ENCODE measurements around the gene SLC37A3.

SLC37A3 gene

DNA sequence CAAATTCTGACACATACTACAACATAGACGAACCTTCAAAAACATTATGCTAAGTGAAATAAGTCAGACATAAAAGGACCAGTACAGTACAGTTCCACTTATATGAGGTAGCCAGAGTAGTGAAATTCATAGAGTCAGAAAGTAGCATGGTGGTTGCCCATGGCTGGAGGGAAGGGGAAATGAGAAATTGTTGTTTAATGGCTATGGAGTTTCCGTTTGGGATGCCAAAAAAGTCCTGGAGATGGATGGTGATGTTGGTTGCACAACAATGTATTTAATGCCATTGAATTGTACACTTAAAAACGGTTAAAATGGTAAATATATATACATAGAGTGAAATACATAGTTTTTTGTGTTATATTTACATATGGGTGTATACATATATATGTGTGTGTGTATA lies 2.1 kb upstream of the SLC37A3 start:
- no peak for DNase-seq

DNA sequence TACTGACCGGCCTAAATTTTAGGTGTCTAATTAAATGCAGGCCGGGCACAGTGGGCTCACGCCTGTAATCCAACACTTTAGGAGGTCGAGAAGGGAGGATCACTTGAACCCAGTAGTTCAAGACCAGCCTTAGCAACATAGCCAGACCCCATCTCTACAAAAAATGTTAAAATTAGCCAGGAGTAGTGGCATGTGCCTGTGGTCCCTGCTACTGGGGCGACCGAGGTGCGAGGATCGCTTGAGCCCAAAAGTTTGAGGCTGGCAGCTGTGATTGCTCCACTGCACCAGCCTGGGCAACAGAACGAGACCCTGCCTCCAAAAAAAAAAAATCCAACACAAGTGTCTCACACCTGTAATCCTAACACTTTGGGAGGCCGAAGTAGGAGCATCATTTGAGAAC lies 491 bp upstream of the SLC37A3 start:
- no peak for DNase-seq

GRCh38 chr7:140393756-140394306 lies 4.5 kb downstream of the SLC37A3 start:
- DNase-seq: no peak

GRCh38 chr7:140391634-140392033 lies 6.7 kb downstream of the SLC37A3 start:
- DNase-seq: no peak

DNA sequence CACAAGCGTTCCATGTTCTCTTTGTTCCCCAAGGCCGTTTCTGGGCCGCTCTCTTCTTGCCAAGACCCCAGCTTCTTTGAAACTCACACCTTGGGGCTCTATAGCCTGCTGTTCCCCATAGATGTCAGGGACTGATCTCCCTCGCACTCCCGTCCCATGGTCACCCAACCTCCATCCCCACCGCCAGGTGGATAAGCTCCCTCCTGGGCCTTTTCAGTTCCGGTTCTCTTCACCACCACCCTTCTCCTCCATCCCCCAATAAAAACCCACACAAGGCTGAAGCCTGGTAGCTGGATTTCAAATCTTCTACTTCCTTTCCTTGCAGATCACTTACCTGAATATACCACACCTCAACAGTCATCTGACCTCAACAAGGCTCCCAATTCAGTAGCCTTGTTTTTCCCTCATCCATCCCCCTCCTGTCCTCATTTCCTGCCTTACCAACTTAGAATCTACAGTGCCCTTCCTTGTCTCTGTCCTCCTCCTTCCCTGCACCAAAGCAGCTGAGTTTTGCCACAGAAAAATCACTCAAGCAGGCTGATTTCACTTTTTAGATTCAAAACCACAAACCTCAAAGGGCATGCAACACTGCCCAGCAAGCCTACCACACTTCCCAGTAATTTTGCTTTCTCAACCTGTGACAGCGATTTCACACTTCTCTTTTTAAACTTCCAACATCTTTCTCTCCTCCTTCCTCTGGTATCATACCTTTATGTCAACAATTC lies 7.7 kb downstream of the SLC37A3 start:
- peak; percentile 83 for DNase-seq

- DNase-seq: no peak
Measured at GRCh38 chr7:140390034-140390433, 8.3 kb downstream of the SLC37A3 start.

- no peak for DNase-seq
Measured at GRCh38 chr7:140389445-140389844, 8.9 kb downstream of the SLC37A3 start.

DNA sequence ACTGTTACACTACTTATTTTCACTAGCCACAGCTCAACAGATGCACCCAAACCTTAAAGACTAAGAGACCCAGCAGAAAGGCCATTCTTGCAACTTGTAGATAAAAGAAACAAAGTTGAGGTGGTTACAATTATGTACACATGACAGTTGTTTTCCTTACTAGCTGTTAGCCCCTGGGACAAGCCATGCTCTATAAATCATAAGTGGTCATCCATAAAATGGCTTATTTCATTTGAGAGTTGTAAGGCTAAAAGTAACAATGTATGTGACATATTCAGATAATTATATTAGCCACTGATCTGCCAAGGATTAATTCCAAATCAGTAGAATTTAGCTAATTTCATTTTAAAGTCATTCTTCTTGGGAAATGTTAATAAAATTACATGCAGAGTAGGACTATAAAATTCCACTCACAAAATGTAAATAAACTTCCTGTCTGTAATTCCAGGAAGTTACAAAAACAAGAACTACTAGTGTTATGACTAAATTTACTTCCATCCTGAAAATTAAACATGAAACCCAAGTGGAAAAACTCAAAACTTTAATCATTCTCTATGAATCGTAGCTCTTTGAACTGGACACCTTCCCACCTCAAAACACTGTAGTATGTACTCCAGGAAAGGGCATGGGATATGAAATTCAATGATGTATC lies 13.3 kb downstream of the SLC37A3 start:
- no peak for DNase-seq

DNA sequence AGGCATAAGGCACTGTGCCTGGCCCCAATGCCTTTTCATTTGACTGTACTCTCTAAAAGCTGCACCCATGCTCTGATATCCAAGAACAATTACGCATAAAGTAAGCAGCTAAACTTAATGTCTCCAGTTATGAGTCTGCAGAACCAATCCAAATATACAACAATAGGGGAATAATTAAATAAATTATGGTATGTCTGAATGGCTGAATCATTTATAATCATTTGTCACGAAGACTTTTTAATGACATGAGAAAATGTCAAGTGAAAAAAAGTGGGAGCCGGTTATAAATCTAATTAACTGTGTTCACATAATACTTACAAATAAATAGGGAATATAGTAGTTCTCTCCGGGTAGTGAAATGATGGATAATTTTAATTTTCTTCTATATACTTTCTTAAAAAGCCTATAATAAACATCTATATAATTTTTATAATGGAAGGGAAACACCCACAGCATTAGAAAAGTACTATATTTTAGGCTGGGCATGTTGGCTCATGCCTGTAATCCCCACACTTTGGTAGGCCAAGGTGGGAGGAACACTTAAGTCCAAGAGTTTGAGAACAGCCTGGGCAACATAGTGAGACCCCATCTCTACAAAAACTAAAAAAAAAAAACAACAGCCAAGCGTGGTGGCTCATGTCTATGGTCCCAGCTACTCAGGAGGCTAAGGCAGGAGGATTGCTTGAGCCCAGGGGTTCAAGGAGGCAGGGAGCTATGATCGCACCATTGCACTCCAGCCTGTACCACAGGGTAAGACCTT lies 14.2 kb downstream of the SLC37A3 start:
- DNase-seq: no peak

GRCh38 chr7:140375892-140376730 lies 22.2 kb downstream of the SLC37A3 start:
- no peak for DNase-seq

GRCh38 chr7:140375323-140375722 lies 23.0 kb downstream of the SLC37A3 start:
- DNase-seq: no peak

DNA sequence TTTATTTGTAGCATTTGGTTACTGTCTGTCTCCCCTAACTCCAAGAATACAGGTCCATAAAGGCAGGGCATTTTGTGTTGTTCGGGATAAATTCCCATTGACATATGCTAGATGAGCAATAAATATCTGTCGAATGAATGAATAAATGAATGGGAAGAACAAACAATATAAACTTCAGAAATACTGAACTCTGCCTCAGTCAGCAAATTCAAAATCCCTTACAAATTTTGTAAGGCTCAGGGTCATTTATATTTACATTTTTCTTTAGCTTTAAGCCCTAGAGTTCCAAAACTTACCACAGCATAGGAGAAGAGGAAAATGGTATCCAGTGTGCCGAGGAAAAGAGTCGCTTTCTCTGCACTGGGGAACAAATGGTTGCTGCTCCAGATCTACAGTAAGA lies 29.0 kb downstream of the SLC37A3 start:
- DNase-seq: no peak

GRCh38 chr7:140367528-140367927 lies 30.8 kb downstream of the SLC37A3 start:
- no peak for DNase-seq

- no peak for DNase-seq
Measured at GRCh38 chr7:140364819-140365218, 33.5 kb downstream of the SLC37A3 start.

DNA sequence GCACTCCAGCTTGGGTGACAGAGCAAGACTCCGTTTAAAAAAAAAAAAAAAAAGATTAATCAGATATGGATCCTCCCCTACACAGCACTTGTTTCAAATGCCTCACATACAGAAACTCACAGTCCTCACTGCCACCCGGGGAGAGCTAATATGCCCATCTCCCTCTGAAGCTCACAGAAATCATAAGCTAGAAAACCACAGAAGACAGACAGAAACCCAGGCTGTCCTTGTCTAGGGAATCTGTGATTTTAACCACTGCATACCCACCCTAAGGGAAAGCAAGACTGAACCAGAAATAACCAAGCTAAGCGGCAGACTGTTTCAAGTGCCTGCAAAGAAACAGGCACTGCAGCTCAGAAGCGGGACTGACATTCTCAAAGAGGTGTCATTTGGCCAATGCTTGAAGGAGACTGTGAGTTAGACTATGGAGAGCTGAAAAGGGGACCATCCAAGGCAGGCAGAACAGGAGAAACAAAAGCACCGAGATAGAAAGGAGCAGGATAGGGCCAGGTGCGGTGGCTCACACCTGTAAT lies 37.6 kb downstream of the SLC37A3 start:
- no peak for DNase-seq

DNA sequence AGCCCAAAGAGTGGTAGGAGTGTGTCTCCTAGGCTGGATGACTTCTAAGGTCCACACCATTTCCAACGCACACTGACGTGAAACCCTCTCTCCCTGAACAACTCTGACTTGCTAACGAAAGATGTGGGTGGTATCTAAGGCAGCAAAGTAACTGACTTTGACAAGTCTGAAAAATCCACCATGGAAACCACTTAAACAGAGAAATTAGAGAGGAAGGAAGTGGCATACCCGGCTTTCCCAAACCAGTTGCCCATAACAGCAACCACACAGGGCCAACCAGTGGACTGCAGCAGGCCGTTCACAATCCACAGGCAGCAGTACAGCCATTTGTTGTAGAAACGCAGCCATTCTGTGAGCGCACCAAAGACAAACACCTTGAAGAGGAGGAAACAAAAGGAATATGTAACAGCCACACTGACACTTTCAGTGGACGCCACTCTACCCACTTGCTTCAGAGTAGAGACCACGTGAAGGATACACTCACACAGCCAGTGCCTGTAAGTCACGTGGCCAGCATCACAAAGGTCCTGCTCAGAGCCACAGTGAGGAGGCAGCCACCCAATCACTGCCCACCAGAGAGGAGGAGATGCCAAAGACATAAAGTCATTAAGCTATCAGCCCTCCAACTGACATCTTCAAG lies 39.8 kb downstream of the SLC37A3 start:
- no peak for DNase-seq

- no peak for DNase-seq
Measured at GRCh38 chr7:140358024-140358411, 40.3 kb downstream of the SLC37A3 start.

DNA sequence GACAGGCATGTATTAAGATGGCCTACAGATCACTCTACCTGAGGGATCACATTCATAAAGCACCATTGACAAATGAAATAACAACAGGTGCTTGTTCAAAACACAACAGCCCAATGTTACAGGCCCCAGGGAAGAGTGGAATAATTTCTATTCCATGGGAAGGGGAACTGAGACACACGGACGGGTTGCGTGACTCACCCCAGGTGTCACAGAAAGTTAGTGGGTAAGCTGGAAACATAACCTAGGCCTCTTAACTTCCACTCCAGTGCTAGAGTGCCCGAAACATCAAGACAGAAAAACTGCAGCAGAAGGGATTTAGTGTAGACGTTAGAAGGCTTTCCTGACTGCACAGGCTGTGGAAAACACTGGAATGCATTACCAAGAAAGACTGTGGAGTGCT lies 48.3 kb downstream of the SLC37A3 start:
- DNase-seq: no peak

DNA sequence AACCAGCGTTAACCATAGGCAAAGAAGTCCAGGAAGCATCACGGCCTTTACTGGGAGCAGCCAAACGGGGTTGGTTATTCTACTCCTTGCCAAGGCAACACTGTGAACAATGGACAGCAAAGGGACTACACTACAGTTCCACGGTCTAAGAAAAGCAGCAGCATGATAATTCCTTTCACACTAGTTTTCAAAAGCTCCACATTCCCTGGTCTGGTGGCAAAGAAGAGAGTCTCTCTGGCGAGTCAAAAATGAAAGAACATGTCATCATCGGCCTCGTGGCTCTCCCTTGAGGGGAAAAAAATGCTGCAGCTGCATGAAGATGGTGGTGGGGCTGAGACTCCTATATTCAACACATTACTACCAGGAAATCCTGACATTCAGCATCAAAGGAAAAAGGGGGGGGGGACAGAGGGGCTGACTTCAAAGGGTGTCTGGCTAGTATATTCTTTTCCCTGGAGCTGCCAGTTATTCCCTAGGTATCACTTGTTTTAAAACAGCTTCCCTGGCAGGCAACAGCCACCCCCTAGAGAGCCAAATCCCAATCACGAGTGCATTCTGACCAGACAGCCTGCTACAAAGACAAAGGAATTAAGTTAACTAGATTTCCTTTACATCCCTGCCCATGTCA lies 49.1 kb downstream of the SLC37A3 start:
- no peak for DNase-seq

DNA sequence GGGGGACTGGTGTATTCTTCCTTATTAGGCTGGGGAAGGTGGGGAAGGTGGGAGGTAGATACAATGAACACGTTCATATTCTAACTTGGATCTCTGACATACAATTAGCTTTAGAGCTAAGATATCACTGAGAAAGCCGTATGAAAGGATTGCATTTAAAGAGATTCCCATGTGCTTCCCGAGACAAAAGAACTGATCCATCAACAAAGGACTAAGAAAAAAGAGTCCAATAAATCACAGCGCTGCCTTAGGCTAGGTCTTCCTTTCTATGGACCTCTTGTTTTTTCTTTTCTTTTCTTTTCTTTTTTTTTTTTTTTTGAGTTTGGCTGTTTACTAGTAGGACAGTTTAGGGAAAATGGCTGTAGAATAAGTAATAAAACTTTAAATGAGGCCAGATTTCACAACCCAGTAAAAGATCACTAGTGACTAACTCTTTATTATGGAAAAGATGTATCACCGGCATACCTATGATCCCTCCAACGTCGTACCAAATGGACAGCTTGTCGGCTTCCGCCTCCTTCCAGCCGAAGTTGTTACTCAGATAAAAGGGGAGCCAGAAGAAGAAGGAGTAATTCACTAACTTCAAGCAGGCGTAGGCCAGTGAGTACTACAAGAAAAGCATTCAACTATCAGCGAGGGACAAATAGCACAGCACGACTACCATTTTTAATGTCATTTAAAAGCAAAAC lies 50.0 kb downstream of the SLC37A3 start:
- DNase-seq: no peak

DNA sequence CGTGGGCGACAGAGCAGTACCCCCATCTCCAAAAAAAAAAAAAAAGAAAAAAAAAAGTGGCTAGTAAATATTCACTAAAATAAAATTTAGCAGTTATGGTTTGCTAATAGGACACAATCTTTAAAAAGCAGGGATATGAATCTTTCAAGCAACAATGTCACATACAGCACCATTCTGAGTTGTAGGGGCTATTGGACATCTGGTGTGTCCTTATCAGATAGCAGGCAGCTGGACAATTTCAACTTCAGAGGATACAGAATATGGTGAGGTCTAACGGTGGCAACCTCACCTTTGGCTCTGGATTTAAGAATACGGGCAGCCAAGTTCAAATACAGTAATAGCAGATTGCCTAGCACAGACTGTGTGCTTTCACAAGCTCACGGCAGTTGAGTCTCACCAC lies 51.1 kb downstream of the SLC37A3 start:
- DNase-seq: no peak

Measured in kidney glomerular epithelial cell (primary cell).